HEK293T (cell line): Measurements from ENCODE around the gene KIAA1210.

ENCODE experiments used
- NFRKB ChIP-seq: fragments of 450-650 bp; IDR thresholded peaks from 2 replicates; pipeline ENCODE4 v1.6.1; 2016; ENCODE audit warnings: mild to moderate bottlenecking, moderate library complexity
- SP1 ChIP-seq: fragments of 450-650 bp; IDR thresholded peaks from 2 replicates; pipeline ENCODE4 v1.6.1; 2017

DNA sequence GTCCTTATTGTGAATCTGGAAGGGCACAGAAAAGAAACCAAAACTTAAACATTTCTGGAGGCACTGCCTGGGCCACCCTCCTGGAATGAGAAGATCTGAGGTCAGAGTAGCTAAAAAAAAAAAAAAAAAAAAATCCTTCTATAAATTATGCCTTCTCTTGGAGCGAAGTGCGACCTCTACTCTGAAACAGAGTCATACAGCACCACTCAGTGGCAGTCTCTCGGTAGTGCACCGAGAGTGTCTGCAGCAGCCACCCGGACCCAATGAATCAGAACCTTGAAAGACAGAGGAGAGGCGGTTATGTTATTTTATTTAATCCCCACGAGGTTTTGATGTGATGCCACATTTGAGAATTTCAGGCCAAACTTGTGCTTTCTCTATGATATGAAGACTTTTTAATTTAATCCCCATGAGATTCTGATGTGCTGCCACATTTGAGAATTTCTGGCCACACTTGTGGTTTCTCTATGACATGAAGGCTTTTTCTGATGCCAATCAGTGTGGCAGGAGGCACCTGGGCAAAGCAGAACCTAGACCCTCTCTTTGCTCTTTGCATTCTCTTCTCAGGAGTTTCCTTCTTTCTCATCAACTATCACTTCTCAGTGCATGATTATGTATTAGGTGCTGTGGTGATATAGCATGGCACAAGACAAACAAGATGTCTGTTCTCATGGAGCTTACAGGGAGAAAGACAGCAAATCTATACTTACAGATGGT is 60.4 kb downstream of the KIAA1210 start:
- TF ChIP-seq NFRKB (no peak), SP1 (no peak)
